ENCODE data around the gene CRELD2.

Gene CRELD2

GRCh38 chr22:49907807-49908206 is 10.6 kb upstream of the CRELD2 start:
- Histone ChIP-seq H3K4me1 (peaks cover 5% of the 10 kb centered on the region; the same call in 1 of the 2 replicates), H3K27me3 (no peaks in the 10 kb centered on the region), H3K36me3 (peaks cover 31% of the 10 kb centered on the region), H3K4me3 (ENCODE audit: low read depth, low read length) (no peak overlapping the region), H3K9me3 (no peaks in the 10 kb centered on the region)
- DNase-seq = no peak
- TF ChIP-seq CTCF (IDR thresholded peaks at IDR 0.05; ENCODE audit: low read depth, low read length) = no peak

DNA sequence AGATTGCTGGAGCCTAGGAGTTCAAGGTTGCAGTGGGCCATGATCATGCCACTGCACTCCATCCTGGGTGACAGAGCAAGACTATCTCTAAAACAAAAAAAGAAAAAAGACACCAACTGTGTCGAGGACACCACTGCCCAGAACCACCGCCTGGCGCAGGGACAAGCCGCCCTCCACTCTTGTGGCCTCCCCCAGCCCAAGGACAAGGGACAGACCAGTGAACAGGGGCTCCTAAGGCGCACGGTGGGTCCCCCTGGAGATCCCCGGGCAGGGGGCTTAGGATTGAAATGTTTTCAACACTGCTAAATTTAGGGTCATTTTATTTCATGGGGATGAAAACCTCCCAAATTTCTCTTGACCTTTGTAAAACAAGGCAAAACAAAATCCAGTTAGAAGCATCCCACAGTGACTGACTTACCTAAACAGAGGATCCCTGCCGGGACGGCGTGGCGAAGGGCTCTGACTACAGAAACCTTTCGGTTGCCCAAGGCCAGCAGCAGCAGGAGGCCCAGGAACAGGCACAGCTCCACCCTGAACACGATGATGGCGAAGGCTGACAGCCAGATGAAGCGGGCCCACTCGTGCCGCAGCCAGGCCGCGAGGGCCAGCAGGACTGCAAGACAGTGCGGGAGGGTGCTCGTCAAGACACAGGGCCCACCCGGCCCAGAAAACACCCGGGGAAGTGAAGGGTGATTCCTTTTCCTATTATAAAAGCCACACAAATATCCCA is 8.8 kb upstream of the CRELD2 start:
- Histone ChIP-seq H3K27me3 (no peaks in the 10 kb centered on the region), H3K36me3 (peaks cover 25% of the 10 kb centered on the region), H3K9me3 (no peaks in the 10 kb centered on the region), H3K4me3 (ENCODE audit: low read depth, low read length) (no peak overlapping the region), H3K4me1 (no peaks in the 10 kb centered on the region)
- no peak for TF ChIP-seq CTCF (IDR thresholded peaks at IDR 0.05; ENCODE audit: low read depth, low read length)
- DNase-seq = no peak

DNA sequence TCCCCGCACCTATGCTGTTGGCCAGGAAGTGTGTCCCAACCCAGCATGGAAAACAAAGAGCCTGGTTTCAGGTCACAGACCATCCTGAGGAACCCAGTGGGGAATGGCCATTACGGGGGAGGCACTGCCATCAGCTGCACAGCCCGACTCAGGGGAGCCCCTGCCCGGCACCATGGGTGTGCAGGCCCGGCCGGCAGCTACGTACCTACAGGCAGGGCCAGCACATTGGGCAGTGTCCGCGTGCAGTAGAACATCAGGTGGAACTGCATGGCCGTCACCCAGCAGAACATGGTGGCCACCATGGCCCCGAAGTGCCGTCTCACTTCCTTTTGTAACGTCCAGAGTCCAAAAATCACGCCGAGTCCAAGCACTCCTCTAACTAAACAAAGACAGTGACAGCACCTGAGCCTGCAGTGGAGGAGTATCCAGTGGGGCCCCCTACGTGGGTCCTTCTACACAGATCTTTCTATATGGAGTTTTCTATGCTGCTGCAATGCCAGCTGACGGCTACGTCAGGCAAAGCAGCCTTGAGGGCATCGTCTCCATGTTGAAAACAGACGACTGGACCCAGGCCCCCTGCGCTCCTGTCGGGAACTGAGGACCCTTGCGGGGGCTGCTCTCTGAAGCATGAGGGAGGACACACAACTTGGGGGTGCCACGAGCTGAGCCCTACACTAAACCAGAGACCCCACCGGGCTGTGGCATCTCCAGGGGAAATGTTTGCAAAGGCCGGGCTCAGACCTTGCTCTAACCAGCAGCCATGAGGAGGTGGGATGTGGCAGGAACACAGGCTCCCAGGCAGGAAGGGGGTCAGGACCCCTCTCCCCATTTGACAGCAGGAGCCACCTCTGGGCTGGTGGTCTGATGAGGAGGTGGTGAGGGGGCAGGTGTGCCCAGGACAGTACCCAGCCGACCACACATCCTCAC is 7.9 kb upstream of the CRELD2 start:
- Histone ChIP-seq H3K36me3 (peaks cover 25% of the 10 kb centered on the region), H3K4me1 (no peaks in the 10 kb centered on the region), H3K9me3 (no peaks in the 10 kb centered on the region), H3K27me3 (no peaks in the 10 kb centered on the region), H3K4me3 (ENCODE audit: low read depth, low read length) (no peak overlapping the region)
- DNase-seq = no peak
- TF ChIP-seq CTCF (IDR thresholded peaks at IDR 0.05; ENCODE audit: low read depth, low read length) = no peak

DNA sequence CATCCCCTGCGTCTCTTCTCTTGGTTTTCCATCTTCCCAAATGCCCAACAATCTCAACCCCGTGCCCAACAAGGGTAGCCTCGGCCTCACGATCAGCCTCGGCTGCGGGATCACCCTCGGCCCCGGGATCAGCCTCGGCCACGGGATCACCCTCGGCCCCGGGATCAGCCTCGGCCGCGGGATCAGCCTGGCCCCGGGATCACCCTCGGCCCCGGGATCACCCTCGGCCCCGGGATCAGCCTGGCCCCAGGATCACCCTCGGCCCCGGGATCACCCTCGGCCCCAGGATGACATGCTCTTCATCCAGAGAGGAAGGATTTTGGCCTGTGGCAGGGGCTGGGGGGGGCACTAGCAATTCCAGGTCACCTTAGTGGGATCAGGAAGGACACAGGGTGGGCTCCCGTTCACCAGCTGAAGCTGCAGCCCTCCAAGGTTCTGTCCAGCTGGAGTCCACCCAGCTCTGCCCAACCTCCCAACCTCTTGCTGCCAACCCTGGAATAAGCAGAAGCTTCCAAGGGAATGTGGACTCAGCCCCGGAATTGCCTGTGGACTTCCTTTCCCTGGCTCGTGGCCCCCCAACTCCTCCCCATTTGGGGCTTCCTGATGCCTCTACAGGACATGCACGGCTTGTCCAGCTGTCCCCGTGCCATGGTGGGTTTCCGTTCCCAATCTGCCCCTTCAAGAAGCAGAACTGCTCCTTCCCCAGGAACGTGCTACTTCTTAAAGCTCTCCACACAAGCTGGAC is 6.4 kb upstream of the CRELD2 start:
- Histone ChIP-seq H3K4me3 (ENCODE audit: low read depth, low read length) (no peak overlapping the region), H3K27me3 (no peaks in the 10 kb centered on the region), H3K9me3 (no peaks in the 10 kb centered on the region), H3K4me1 (no peaks in the 10 kb centered on the region), H3K36me3 (peaks cover 21% of the 10 kb centered on the region)
- DNase-seq = no peak
- TF ChIP-seq CTCF (IDR thresholded peaks at IDR 0.05; ENCODE audit: low read depth, low read length) = no peak

GRCh38 chr22:49913026-49913425 is 5.4 kb upstream of the CRELD2 start:
- Histone ChIP-seq H3K36me3 (peaks cover 15% of the 10 kb centered on the region), H3K9me3 (no peaks in the 10 kb centered on the region), H3K4me1 (no peaks in the 10 kb centered on the region), H3K4me3 (ENCODE audit: low read depth, low read length) (no peak overlapping the region), H3K27me3 (no peaks in the 10 kb centered on the region)
- no peak for TF ChIP-seq CTCF (IDR thresholded peaks at IDR 0.05; ENCODE audit: low read depth, low read length)
- DNase-seq = no peak
